ENCODE data around the gene ATXN1. TPM values are rescaled to one million over a fixed set of nuclear protein-coding genes. Genes with fewer than 3 reads are reported as not detected.
"Not testable (repeated sequence)": the region's sequence is repeated elsewhere in the genome, so short reads cannot be mapped to it uniquely, and the experiment has no call there.

Gene ATXN1
- total RNA-seq, 1 donor from 2014 or later, result 23.7 TPM

DNA sequence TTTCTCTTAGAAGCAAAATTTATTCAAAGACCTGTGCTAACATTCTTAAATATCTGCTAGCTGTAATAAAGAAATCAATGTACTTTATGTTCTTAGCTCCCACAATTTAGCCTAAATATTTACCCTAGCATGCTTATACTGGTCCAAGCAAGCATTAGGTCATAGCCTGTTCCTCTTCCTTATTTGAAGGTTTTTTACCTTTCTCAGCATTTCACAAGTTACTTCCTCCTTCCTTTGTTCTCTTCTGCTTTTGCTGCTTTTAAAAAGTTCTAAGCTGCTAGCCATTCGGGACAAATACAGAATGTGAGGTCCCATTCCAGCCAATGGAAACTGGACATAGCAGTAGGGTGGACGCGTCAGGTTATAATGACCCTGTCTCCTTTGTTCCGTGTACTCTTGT lies 354.7 kb downstream of the ATXN1 start:
- DNase-seq (ENCODE audit: extremely low read depth, low read depth, low spot score), result not testable (repeated sequence)

DNA sequence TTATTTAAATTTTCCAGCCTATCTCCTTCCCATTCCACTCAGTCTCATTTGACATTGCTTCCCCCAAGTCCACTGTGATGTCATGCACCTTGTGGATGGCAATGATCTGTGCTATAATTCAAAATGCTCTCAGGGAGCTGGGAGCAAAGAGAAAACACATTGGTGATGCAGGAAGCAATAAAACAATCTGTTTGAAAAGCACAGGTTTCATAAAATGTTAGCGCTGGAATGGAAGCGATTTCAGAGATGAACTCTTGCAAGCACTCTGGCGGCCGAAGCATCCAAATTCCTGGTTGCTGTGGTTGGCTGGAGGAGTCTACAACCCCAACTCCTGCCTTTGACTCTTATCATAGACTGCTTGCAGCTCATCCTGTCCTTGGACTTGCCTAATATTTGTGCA lies 355.9 kb downstream of the ATXN1 start:
- no peak for DNase-seq (ENCODE audit: extremely low read depth, low read depth, low spot score)

DNA sequence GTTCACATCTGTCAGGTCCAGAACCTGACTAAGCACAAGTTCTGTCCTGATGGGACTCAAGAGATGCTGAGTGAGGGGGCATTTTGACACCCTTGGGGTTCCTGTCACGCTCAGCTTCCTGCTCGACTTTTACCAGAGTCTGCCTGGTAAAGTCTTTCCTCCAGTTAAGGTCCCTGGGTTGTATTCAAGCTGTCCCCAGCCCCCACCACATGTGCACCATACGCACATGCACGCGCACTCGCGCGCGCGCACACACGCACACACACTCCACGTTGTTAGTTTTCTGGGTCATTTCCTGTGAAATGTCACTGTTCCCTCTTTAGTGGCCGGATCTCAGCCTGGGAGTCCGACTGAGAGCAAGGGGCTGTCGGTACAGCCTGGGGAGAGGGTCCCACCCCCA lies 356.8 kb downstream of the ATXN1 start:
- no peak for DNase-seq (ENCODE audit: extremely low read depth, low read depth, low spot score)

DNA sequence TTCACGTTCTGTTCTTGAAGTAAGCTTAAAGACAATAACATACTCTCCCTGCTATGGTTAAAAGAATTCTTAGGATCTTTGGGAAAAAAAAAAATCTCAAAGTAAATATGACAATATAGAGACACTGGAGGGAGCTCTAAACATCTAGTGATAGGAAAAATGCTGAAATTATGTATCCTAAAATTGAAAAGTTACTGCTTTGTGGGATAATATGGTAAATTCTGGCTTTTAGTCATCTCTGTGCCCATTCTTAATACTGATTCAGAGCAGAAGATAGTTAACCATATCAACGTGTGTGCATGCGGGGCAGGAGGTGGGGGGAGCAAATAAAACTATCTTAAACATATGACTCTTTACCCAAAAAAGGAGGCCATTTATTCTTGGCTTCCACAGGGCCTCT lies 357.4 kb downstream of the ATXN1 start:
- no peak for DNase-seq (ENCODE audit: extremely low read depth, low read depth, low spot score)

DNA sequence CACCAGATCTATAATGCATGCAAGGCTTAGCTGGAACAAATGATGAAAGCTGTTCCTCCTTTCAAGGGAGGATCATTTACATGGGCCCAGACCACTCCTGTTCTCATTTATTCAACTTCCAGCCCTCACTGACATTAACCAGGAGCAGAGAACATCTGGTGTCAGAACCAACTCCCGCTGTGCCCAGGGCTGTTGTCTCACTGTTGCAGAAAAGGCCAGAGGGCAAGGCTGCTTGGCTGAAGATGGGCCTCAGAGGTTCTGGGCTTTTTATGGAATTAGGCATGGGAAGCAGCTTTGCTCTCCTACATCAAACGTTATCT lies 358.7 kb downstream of the ATXN1 start:
- no peak for DNase-seq (ENCODE audit: extremely low read depth, low read depth, low spot score)

DNA sequence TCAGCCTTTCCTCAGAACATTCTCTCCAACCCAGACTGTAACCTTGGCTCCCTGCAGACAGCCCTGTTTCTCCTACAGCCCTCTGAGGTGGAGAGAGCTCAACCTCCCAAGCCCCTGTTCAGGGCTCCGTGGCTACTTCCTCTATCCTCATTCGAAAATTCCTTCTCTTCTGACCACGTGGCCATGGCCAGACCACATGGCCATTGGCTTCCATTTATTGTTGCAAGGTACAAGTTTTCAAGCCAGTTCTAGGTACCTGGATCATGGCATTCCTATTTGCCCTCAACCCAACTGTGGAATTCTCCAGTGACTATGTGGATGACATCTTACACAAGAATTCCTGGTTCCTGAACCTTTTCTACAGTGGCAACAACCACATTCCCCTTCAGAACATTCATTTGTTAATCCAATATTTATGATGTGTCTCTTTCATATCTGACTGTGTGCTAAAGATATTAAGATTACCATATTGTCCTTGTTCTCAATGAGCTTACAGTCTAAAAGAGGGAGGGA lies 361.0 kb downstream of the ATXN1 start:
- DNase-seq (ENCODE audit: extremely low read depth, low read depth, low spot score), result no peak

DNA sequence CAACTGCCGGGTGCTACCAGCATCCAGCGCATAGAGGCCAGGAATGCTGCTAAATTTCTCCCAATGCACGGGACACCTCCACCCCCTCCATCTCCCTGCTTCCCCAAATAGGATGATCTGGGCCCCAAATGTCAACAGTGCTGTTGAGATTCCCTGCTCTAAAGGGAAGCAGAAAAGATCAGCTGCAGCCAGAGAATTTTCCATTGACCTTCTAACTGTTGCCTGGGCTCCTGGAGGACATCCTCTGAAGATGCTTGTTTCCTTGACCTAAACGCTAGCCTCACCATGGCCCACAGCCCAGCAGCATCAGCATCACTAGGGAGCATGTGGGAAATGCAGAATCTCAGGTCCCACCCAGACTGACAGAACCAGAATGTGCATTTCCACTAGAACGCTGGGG lies 361.6 kb downstream of the ATXN1 start:
- no peak for DNase-seq (ENCODE audit: extremely low read depth, low read depth, low spot score)

DNA sequence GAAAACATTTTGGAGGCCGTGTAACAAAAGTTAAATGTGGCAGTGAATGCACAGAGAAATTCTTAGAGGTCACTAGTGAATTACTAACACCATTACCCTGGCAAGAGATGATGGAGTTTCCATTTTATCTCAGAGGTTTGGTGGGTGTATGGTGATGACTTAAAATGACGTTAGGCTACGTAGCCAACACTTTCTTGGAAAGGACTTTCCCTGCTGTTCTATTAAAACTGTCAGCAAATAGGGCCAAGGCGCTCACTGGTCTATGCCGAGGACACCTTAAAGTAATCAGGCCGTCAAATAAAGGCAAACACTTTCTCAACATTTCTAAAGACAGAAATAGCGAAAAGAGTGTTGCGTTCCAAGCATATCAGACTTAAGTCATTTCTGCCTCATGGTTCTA lies 362.1 kb downstream of the ATXN1 start:
- no peak for DNase-seq (ENCODE audit: extremely low read depth, low read depth, low spot score)

DNA sequence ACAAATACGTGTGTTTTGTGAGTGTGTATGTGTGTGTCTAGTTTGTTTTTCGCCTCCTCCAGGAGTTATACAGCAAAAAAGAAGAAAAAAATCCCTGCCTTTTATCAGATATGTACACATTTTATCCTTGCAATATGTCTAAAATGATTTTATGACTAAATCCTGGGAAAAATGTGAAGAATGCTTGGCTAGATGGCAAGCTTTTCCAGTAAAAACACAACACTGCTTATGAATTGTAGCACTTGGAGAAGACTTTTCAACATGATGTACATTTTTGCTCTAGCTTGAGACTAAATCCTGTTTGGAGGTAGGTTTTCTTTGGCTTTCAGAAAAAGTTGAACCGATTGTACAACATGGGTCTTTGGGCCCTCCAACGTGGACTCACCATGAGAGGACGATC lies 362.7 kb downstream of the ATXN1 start:
- DNase-seq (ENCODE audit: extremely low read depth, low read depth, low spot score), result no peak

DNA sequence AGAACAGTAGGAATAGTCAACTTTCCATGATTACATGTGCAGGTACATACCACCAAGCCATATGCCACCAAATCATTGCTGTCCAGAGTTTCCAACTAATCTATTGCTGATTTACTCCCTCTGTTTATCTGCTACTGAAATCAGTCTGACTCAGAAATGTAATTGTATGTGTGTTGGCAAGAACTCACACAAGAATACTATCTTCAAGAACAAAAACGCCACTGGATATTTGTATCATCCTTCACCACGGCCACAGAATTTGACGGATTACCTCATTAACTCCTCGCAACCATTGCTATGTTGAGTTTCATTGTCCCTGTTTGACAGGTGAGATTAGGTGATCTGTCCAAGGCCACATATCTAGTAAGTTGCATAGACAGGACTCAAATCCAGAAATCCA lies 363.6 kb downstream of the ATXN1 start:
- DNase-seq (ENCODE audit: extremely low read depth, low read depth, low spot score), result no peak

DNA sequence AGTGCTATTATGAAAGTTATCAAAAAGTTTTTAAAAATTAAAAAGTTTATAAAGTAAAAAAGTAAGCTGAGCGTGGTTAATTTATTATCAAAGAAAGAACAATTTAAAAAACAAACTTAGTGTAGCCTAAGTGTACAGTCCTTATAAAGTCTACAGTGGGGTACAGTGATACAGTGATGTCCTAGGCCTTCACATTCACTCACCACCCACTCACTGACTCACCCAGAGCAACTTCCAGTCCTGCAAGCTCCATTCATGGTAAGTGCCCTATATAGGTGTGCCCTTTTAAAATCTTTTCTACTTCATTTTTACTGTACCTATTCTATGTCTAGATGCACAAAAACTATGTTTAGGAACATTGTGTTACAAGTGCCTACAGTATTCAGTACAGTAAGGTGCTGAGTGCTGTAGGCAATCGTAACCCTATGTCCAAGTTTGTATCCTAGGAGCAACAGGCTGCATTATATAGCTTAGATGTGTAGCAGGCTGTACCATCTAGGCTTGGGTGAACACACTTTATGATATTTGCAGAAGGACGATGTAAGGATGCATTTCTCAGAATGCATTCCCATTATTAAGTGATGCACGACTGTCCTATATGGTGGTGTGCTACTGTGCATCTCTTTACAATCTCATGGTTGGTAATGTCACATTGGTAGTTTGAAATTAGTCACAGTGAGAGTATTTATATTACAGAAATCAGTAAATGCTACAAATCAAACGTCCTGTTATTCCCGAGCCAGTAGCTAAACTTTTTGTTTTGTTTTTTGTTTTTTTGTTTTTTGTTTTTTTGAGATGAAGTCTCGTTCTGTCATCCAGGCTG lies 364.6 kb downstream of the ATXN1 start:
- no peak for DNase-seq (ENCODE audit: extremely low read depth, low read depth, low spot score)

DNA sequence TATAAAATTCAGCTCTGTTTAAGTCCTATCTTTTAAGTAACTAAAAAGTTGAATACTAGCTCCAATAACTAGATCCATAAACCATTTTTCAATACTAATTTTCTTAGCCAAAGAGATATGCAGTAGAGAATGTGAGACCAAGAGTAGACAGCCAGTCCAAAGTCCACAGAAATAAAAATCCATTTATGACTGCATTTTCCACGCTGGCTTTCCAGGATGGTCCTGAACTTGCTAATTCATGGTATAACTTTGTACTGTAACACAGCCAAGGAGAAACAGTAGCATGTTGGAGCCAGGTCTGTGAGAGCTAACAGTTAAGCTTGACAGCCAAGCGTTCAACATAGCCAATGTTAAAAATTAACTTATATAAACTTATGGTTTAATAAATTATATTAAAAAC lies 366.6 kb downstream of the ATXN1 start:
- no peak for DNase-seq (ENCODE audit: extremely low read depth, low read depth, low spot score)

DNA sequence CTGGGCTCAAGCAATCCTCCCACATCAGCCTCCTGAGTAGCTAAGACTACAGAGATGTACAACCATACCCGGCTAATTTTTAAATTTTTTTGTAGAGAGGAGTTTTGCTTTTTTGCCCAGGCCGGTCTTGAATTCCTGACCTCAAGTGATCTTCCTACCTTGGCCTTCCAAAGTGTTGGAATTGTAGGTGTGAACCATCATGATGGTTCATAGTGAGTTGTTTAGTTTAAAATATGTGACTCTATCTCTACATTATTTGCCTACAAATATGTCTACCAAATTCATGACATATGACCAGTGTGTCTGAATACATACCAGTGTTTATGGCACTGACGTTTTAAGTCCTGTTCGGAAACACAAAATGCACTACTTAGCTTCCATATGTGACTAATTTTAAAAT lies 367.9 kb downstream of the ATXN1 start:
- no peak for DNase-seq (ENCODE audit: extremely low read depth, low read depth, low spot score)

DNA sequence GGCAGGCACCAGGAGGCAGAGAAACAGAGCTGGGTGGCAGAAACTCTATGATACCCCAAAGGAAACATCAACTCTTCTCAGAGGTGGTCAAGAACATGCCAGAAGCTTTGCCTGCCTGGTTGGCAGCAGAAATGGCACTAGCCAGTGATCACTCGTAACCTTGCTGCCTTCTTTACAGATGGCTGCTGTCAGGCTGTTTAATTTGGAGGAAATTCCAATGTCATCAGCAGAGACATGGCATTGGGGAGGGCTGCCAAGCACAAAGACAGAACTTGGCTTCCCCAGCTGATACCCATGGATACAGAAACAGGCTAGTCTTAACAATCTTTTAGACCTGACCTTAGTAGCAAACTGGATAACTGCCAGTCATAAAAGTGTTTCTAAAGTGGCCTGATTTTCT lies 369.2 kb downstream of the ATXN1 start:
- no peak for DNase-seq (ENCODE audit: extremely low read depth, low read depth, low spot score)

DNA sequence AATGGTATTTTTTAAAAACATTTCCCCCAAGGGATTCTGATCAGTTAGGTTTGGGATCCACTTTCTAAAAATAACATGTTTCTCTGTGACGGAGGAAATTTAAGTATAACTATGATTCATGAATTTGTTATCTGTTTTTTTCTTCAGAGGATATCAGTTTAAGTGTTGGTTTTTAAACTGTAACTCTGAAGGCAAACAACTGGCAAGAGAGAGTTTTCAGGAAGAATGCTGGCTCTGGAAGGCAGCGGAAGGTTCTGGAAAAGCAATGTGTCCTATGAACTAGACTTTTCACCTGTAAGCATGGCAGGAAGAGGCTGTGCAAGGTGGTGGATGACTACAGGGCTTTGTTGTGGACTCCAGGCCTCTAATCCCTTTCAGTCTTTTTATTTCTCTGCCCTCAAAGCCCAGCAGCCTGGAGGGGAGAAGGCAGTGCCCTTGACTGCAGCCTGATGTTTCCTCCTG lies 369.8 kb downstream of the ATXN1 start:
- no peak for DNase-seq (ENCODE audit: extremely low read depth, low read depth, low spot score)

DNA sequence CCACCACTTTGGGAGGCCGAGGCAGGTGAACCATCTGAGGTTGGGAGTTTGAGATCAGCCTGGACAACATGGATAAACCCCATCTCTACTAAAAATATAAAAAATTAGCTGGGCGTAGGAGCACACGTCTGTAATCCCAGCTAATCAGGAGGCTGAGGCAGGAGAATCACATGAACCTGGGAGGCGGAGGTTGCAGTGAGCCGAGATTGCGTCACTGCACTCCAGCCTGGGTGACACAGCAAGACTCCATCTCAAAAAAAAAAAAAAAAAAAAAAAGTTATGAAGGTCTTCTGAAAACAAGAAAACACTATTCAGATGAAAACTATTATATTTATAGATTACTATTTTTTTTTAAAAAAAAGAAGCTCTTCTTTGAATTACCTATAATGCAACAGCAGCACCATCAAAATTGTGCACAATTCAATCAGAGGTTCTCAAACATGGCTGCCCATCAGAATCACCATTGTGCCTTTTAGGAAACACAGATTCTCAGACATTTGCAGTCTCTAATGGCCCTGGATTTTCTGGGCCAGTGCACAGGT lies 370.3 kb downstream of the ATXN1 start:
- DNase-seq (ENCODE audit: extremely low read depth, low read depth, low spot score), result not testable (repeated sequence)

DNA sequence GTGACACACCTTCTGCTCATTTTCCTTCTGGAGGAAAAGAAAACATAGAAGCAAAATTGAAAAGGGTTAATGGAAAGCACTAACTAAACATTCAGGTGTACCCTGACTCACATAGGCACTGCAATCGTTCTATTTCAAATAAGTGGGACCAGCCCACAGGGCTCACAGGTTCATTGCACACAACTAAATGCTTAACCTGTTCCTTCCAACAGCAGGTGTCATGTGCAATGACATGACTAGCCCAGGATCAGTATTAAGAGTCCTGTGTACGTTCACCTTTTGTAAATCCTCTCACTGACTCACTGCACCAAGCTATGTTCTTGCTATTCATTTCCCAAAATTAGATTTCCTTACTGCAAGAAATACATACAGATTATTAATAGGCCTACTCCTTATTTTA lies 371.6 kb downstream of the ATXN1 start:
- no peak for DNase-seq (ENCODE audit: extremely low read depth, low read depth, low spot score)

DNA sequence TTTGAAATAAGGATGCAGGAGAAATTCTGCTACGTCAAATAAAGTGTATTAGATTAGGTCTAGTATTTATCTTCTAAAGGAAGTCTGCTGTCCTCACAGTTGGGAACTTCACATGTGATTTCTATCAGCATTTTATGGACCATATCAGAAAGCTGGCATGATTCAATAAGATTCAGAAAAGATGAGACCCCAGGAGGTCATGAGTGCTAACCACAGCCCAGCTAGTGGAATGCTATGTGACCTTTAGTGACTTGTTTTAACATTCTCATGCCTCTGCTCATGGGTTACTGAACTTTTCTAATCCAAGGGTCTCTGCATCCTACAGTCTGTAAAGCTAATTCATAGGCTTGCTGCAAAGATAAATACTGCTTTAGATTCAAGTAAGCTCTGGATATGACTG lies 372.8 kb downstream of the ATXN1 start:
- no peak for DNase-seq (ENCODE audit: extremely low read depth, low read depth, low spot score)

DNA sequence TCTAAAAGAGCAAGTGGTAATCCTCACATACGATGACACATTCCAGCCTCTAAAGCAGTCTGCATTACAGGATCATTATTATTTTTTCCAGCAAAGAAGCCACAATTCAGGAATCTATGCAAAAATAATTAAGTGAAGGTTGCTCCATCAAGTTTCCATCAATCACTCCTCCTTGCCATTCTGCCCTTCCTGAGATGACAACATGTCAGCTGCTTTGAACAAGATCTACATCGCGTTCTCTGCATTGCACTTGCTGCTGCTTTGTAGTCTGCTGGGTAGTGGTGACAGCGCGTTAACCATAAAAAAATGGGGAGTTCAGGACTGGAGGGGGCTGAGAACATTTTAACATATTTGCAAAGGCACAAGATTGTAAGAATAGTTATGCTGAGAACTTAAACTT lies 375.2 kb downstream of the ATXN1 start:
- DNase-seq (ENCODE audit: extremely low read depth, low read depth, low spot score), result no peak

DNA sequence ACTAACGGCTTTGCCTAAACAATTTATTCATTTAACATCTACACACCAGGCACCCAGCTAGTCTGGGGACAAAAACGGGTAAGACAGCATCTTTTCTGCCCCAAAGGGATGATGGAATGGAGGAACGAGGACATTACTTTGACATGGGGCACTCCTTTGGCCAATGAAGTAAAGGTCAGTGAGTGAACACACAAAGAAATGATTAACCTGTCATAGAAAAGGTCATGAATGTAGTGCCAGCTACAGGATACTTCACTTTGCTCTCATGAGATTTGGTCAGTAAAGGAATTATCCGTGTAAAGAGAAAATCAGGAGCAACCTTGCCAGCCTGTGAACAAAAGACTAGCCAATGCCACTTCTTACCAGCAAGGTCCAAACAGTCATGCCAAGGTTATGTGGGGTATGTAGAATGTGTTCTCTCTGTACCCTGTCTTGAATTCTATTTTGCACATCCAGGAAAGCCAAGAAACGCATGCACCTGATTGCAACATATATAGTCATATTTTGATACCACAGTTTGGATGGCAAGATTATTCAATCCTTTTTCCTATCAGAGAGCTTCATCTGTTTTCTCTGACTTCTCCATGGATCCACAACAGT lies 377.6 kb downstream of the ATXN1 start:
- no peak for DNase-seq (ENCODE audit: extremely low read depth, low read depth, low spot score)

DNA sequence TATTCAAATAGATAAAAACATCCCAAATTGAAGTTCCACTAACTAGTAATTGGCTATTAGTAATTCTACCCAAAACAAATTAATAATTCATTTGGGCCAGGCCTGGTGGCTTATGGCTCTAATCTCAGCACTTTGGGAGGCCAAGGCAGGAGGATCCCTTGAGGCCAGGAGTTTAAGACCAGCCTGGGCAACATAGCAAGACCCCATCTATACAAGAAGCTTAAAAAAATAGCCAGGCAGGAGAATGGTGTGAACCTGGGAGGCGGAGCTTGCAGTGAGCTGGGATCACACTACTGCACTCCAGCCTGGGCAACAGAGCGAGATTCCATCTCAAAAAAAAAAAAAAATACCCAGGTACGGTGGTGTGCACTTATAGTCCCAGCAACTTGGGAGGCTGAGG lies 379.3 kb downstream of the ATXN1 start:
- DNase-seq (ENCODE audit: extremely low read depth, low read depth, low spot score), result not testable (repeated sequence)

DNA sequence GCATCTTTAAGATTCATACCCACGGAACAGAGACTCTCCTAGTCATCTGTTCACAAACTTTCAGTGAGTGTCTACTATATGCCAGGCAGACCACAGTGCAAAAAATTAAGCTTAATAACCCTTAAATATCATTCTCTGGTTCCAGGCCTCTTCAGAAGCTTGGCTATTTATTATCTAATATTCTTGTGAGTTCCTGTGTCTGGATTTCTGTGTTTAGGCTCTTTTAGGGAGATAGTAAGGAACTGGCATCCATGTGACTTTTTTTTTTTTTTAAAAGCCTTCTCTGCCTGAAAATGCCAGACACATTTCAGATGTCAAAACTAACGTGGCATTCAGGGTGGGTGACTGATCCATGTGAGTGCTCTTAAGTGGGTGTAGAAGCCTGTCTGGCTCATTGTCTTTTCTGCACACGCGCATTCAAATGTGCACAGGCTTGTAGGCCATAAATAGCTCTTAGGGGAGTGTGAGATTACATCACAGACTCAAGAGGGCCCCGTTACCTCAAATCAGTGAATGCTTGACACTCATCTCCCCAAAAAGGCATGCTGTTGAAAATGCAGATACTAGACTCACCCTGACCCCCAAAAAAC lies 380.9 kb downstream of the ATXN1 start:
- no peak for DNase-seq (ENCODE audit: extremely low read depth, low read depth, low spot score)
